ENCODE results near the gene PRR13. TPM values are rescaled to one million over a fixed set of nuclear protein-coding genes. Genes with fewer than 3 reads are reported as not detected.

Gene PRR13
- total and polyA plus RNA-seq, 2 of the 13 experiments (the other 11 are each of a cell fraction or from before 2014, with no cell fraction given): 65.0 to 102 TPM

DNA sequence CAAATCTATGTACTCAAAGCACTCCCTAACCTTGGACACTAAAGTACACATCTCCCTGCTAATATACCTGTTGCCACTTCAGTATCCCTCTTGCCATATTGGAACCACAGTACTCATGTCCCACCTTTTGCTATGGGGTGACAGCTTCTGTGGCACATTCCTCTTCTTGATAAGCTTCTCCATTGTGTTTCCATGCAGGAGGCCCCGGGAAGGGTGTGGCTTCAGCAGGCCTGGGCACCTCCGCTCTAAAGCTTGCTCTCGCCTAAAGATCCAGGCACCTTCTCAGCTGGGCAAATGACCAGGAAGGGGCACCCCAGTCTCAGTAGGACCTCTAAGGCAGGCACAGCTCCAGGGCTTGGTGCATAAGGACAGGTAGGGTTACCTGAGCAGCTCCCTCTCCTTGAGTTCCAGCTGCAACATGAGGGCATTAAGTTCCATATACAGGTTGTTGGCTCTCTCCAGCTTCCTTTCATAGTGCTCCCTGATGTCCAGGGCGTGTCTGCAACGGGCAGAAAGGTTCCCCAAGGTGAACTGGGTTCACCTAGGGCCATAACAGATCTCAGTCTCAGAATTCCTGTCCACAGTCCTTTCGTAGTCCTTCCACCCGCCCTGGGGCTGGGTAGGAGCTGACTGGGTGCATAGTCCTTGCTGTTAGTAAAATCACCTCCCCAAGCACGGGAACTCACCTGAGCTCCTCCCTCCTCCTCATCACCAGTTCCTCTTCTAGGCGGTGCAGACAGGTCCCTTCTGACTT, 41.9 kb downstream of the PRR13 start (continued):
- TF ChIP-seq ARID4A (CRISPR knock-in tag; IDR thresholded peaks at IDR 0.05; ENCODE audit: borderline replicate concordance): no peak
- TF ChIP-seq, protein P1, sequence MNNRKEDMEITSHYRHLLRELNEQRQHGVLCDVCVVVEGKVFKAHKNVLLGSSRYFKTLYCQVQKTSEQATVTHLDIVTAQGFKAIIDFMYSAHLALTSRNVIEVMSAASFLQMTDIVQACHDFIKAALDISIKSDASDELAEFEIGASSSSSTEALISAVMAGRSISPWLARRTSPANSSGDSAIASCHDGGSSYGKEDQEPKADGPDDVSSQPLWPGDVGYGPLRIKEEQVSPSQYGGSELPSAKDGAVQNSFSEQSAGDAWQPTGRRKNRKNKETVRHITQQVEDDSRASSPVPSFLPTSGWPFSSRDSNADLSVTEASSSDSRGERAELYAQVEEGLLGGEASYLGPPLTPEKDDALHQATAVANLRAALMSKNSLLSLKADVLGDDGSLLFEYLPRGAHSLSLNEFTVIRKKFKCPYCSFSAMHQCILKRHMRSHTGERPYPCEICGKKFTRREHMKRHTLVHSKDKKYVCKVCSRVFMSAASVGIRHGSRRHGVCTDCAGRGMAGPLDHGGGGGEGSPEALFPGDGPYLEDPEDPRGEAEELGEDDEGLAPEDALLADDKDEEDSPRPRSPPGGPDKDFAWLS (CRISPR knock-in tag; IDR thresholded peaks at IDR 0.05; ENCODE audit: borderline replicate concordance): no peak
- 0 out of 2 replicates have a peak, but pooled peaks have one; percentile 12 for TF ChIP-seq RAD21 (CRISPR knock-in tag; IDR thresholded peaks at IDR 0.05)

DNA sequence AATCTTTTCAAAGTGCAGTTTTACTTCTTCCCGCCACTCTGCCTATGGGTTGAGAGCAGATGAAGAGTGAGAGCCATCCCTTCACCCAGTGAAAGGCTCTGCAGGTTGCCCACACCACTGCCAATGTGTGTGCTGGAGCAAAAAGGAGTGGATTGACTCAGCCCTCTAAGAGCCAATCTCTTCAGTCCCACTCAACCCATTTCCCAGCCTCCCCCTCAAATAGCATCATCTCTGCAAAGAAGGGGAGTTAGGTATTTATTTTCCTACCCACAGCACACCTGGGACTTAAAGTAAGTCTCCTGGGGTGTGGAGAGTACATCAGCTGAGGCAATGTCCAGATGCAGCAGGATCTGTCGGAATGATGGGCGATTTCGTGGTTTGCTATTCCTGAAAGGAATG, 42.4 kb downstream of the PRR13 start:
- BruUV-seq (replicated peaks): no TSS peak
- Histone ChIP-seq H3K4me2 (ENCODE audit: low read depth, low read length) (no peak overlapping the region), H3K4me1 (ENCODE audit: insufficient read depth, low read length) (no peaks in the 10 kb centered on the region), H2AFZ (ENCODE audit: low read length) (no peak overlapping the region), H3K79me2 (ENCODE audit: insufficient read depth, low read length) (no peaks in the 10 kb centered on the region), H4K20me1 (ENCODE audit: insufficient read depth, low read length) (peaks cover 7% of the 10 kb centered on the region; the same call in 1 of the 2 replicates), H3K36me3 (replicated peaks in 1 of 2; ENCODE audit: control insufficient read depth in 1 of 2, insufficient read depth in 2 of 2, low read length in 2 of 2) (peaks cover 9 to 32% of the 10 kb centered on the region in 2 experiments), H3K4me3 (replicated peaks in 1 of 3; ENCODE audit: insufficient read depth in 1 of 3, low read depth in 2 of 3, low read length in 3 of 3) (no peak overlapping the region), H3K27ac (ENCODE audit: extremely low read length, insufficient read depth, low read length) (no peak overlapping the region), H3K27me3 (ENCODE audit: control insufficient read depth in 1 of 2, insufficient read depth in 2 of 2, low read length in 2 of 2) (no peaks in the 10 kb centered on the region), H3K9me3 (ENCODE audit: low read length) (no peaks in the 10 kb centered on the region), H3K9ac (ENCODE audit: insufficient read depth, low read depth, low read length) (no peak overlapping the region)
- WGBS (ENCODE audit: low lambda C conversion rate): 97% methylated on average over 4 of the region's 4 CpGs
- in situ Hi-C loops (cut with HindIII; ENCODE audit: extremely low pct_ligation_motif_present, low pct_unique_long_range_greater_than_20kb): no loop called here
- intact Hi-C loops (cut with micrococcal nuclease; ENCODE audit: unreplicated experiment): no loop called here
- FAIRE-seq: no peak
- CTCF ChIA-PET (ENCODE audit: low intra/inter-chr PET ratio, low total read pairs): no interaction called here
- POLR2A ChIA-PET: interaction anchor here (1.0 to 4.2 kb wide), 4 partner anchors 8 to 24 kb away, joined by 3 to 58 read pairs (median 16); partner anchors contain the start of genes MAP3K12 and TARBP2
- no peak for ATAC-seq
- DNase-seq (ENCODE audit: low spot score): no peak
- TF ChIP-seq CBX5 (CRISPR knock-in tag; IDR thresholded peaks at IDR 0.05; ENCODE audit: borderline replicate concordance) (no peak), ELF1 (CRISPR knock-in tag; IDR thresholded peaks at IDR 0.05) (no peak), JUND (CRISPR knock-in tag; IDR thresholded peaks at IDR 0.05) (no peak), TBX3 (IDR thresholded peaks at IDR 0.05; ENCODE audit: borderline replicate concordance) (no peak), MXI1 (IDR thresholded peaks at IDR 0.05; ENCODE audit: borderline replicate concordance, low read depth, low read length) (no peak), ZBTB3 (CRISPR knock-in tag; IDR thresholded peaks at IDR 0.05; ENCODE audit: borderline replicate concordance, low read depth) (no peak), FOXP1 (IDR thresholded peaks at IDR 0.05) (no peak), FOXP1 (CRISPR knock-in tag; IDR thresholded peaks at IDR 0.05) (no peak), ZFP41 (CRISPR knock-in tag; IDR thresholded peaks at IDR 0.05; ENCODE audit: borderline replicate concordance) (no peak), ZFP37 (CRISPR knock-in tag; IDR thresholded peaks at IDR 0.05; ENCODE audit: borderline replicate concordance) (no peak), RBM22 (optimal IDR thresholded peaks at IDR 0.05; ENCODE audit: low read length) (peak; percentile 8), ZNF670 (CRISPR knock-in tag; IDR thresholded peaks at IDR 0.05; ENCODE audit: borderline replicate concordance) (no peak)
- TF ChIP-seq, protein P2, sequence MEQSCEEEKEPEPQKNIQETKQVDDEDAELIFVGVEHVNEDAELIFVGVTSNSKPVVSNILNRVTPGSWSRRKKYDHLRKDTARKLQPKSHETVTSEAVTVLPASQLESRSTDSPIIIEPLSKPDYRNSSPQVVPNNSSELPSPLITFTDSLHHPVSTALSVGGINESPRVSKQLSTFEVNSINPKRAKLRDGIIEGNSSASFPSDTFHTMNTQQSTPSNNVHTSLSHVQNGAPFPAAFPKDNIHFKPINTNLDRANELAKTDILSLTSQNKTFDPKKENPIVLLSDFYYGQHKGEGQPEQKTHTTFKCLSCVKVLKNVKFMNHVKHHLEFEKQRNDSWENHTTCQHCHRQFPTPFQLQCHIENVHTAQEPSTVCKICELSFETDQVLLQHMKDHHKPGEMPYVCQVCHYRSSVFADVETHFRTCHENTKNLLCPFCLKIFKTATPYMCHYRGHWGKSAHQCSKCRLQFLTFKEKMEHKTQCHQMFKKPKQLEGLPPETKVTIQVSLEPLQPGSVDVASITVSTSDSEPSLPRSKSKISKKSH (CRISPR knock-in tag; IDR thresholded peaks at IDR 0.05; ENCODE audit: borderline replicate concordance): no peak

All from HepG2 (cell line).